GM18508 (cell line): Measurements from ENCODE around the gene BLOC1S5.
"Not testable (repeated sequence)": the region's sequence is repeated elsewhere in the genome, so short reads cannot be mapped to it uniquely, and the experiment has no call there.

ENCODE experiments used
- ATAC-seq: cut with Tn5 transposase; IDR thresholded peaks from one replicate; pipeline ENCODE4 v1.9.1; 2021; ENCODE audit warnings: moderate number of reproducible peaks; ENCODE audit not compliant: insufficient read depth, unreplicated experiment

The BLOC1S5 gene

GRCh38 chr6:8054276-8054675 is 9.9 kb downstream of the BLOC1S5 start:
- ATAC-seq = no peak

- ATAC-seq = no peak
Observed at GRCh38 chr6:8047541-8048292, 16.5 kb downstream of the BLOC1S5 start.

GRCh38 chr6:8045769-8046168 is 18.4 kb downstream of the BLOC1S5 start:
- not testable (repeated sequence) for ATAC-seq

GRCh38 chr6:8043221-8043620 is 21.0 kb downstream of the BLOC1S5 start:
- no peak for ATAC-seq

GRCh38 chr6:8041913-8042583 is 22.1 kb downstream of the BLOC1S5 start:
- no peak for ATAC-seq

- ATAC-seq = not testable (repeated sequence)
Observed at GRCh38 chr6:8034107-8034506, 30.1 kb downstream of the BLOC1S5 start.

GRCh38 chr6:8030920-8031319 is 33.3 kb downstream of the BLOC1S5 start:
- no peak for ATAC-seq

GRCh38 chr6:8029243-8029870 is 34.8 kb downstream of the BLOC1S5 start:
- ATAC-seq = no peak

GRCh38 chr6:8027965-8028651 is 36.1 kb downstream of the BLOC1S5 start:
- no peak for ATAC-seq

GRCh38 chr6:8026800-8027199 is 37.4 kb downstream of the BLOC1S5 start:
- no peak for ATAC-seq

- ATAC-seq = no peak
Observed at GRCh38 chr6:8025191-8025590, 39.0 kb downstream of the BLOC1S5 start.

GRCh38 chr6:8023638-8024037 is 40.6 kb downstream of the BLOC1S5 start:
- no peak for ATAC-seq

GRCh38 chr6:8020083-8020482 is 44.1 kb downstream of the BLOC1S5 start:
- ATAC-seq = no peak

- ATAC-seq = peak; percentile 16
Observed at GRCh38 chr6:8017705-8018104, 46.5 kb downstream of the BLOC1S5 start.

- peak; percentile 56 for ATAC-seq
Observed at GRCh38 chr6:8017276-8017701, 46.9 kb downstream of the BLOC1S5 start.

GRCh38 chr6:8014947-8015346 is 49.2 kb downstream of the BLOC1S5 start:
- ATAC-seq = no peak

- ATAC-seq = no peak
Observed at GRCh38 chr6:8013763-8014162, 50.4 kb downstream of the BLOC1S5 start.

- no peak for ATAC-seq
Observed at GRCh38 chr6:8006208-8006607, 58.0 kb downstream of the BLOC1S5 start.

GRCh38 chr6:8005136-8005535 is 59.1 kb downstream of the BLOC1S5 start:
- no peak for ATAC-seq

GRCh38 chr6:8000636-8001035 is 63.6 kb downstream of the BLOC1S5 start:
- ATAC-seq = no peak

GRCh38 chr6:8000188-8000596 is 64.0 kb downstream of the BLOC1S5 start:
- no peak for ATAC-seq
